ENCODE results near the gene GATA2. TPM values are rescaled to one million over a fixed set of nuclear protein-coding genes. Genes with fewer than 3 reads are reported as not detected.
A peak's percentile ranks its signal among the peaks of the same experiment; 100 is the strongest.

The GATA2 gene
- total and polyA plus RNA-seq, 2 donors (not counting 1 experiment from before 2014, with no cell fraction given) = 0.83 to 3.2 TPM

DNA sequence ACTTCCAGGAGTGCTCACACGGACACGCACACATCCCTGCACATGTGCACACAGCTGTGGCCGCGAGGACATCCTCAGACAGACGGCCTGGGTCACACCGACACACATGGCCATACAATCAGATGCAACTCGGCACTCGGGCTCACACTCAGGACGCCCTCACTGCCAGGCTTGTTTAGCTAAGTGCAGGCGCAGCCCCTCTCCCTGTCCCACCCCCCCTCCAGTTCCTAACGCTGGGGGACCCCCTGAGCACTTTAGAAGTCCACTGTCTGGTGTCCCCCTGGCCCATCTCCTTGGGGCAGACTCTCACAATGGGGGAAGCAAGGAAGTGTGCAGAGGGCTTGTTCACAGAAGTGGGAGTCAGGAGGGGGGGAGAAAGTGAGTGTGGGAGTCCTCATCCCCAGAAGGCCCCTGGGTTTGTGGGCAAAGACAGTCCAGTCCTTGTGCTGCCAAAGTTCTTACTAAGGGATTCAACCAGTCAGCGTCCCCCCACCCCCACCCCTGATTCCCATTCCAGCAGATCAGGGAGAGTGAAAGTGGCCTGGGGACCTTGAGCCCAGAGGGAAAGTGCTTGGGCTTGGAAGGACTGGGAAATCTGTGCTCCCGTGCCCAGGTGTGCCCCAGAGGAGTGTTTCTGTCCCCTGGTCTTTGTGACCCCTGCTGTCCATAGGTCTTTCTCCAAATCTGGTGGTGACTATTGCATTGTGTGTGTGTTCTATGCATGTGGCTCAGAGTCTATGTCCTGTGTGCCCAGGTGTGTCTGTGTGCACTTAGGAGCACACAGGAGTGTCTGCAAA lies 767 bp upstream of the GATA2 start:
- peak; percentile 55 for TF ChIP-seq EZH2 (IDR thresholded peaks at IDR 0.05; ENCODE audit: low read length, missing control alignments)
- TF ChIP-seq, protein P1, sequence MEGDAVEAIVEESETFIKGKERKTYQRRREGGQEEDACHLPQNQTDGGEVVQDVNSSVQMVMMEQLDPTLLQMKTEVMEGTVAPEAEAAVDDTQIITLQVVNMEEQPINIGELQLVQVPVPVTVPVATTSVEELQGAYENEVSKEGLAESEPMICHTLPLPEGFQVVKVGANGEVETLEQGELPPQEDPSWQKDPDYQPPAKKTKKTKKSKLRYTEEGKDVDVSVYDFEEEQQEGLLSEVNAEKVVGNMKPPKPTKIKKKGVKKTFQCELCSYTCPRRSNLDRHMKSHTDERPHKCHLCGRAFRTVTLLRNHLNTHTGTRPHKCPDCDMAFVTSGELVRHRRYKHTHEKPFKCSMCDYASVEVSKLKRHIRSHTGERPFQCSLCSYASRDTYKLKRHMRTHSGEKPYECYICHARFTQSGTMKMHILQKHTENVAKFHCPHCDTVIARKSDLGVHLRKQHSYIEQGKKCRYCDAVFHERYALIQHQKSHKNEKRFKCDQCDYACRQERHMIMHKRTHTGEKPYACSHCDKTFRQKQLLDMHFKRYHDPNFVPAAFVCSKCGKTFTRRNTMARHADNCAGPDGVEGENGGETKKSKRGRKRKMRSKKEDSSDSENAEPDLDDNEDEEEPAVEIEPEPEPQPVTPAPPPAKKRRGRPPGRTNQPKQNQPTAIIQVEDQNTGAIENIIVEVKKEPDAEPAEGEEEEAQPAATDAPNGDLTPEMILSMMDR (conservative IDR thresholded peaks at IDR 0.05 in 1 of 2, IDR thresholded peaks at IDR 0.05 in 1 of 2; ENCODE audit: low read depth in 1 of 2, low read length in 2 of 2) = no peak
- H3K4me3 ChIP-seq (replicated peaks in 1 of 4; ENCODE audit: control extremely low read depth in 1 of 4, insufficient read depth in 1 of 4, low read depth in 3 of 4, low read length in 4 of 4) = no peak overlapping the region
- H2AFZ ChIP-seq (ENCODE audit: low read length) = no peak overlapping the region
- peaks cover 71% of the 10 kb centered on the region for H3K27me3 ChIP-seq (ENCODE audit: control insufficient read depth, insufficient read depth, low read length)
- no peak for DNase-seq (ENCODE audit: low read depth in 2 of 2)
- no peaks in the 10 kb centered on the region for H3K36me3 ChIP-seq (ENCODE audit: control insufficient read depth, insufficient read depth, low read length)
- no peak overlapping the region for H3K9ac ChIP-seq (ENCODE audit: insufficient read depth, low read length)
- peaks cover 2% of the 10 kb centered on the region for H3K79me2 ChIP-seq (ENCODE audit: control insufficient read depth, insufficient read depth, low read length)
- H3K27ac ChIP-seq (ENCODE audit: insufficient read depth, low read length) = no peak overlapping the region
- H4K20me1 ChIP-seq (ENCODE audit: control insufficient read depth, extremely low read depth, insufficient read depth, low read length) = no peaks in the 10 kb centered on the region
- H3K4me2 ChIP-seq (ENCODE audit: extremely low read depth, insufficient read depth, low read length) = no peak overlapping the region
- peaks cover 2% of the 10 kb centered on the region for H3K4me1 ChIP-seq (ENCODE audit: control insufficient read depth, extremely low read depth, insufficient read depth, low read length)
- H3K9me3 ChIP-seq (ENCODE audit: control insufficient read depth, insufficient read depth, low read depth, low read length) = no peaks in the 10 kb centered on the region

DNA sequence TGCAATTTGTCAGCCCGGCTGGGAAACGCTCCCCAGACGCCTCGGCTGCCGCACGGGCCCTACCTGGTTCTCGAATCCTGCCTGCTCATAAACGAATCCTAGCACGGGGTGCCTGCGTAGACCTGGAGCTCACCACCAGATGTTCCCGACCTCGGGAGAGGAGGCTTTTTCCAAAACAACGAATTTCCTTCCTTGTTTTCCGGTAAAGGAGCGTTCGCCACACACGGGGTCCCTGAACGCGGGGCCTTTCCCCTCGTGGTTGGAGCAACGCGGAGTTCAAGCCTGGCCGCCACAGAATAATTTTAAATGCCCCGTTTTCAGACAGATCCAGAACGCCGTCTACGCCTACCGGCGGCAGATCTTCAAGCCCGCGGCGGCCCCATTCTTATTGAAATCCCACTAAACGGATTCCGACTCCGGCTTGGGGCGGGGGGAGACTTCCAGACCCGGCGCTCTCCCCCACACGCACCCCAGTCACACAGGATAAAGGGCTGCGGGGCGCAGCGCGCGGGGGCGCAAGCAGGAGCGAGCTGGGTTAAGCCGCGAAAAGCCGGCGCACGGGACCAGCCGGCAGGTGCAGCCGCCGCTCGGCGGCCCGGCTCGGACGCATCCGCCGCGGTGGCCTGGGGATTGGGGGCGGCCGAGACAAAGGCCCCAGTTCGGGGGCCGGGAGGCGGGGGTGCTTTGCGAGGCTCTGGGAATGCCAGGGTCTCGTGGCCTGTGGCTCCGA lies 895 bp downstream of the GATA2 start:
- Histone ChIP-seq H2AFZ (ENCODE audit: low read length) (no peak overlapping the region), H3K9me3 (ENCODE audit: control insufficient read depth, insufficient read depth, low read depth, low read length) (no peaks in the 10 kb centered on the region), H3K36me3 (ENCODE audit: control insufficient read depth, insufficient read depth, low read length) (no peaks in the 10 kb centered on the region), H3K27ac (ENCODE audit: insufficient read depth, low read length) (no peak overlapping the region), H3K4me3 (replicated peaks in 1 of 4; ENCODE audit: control extremely low read depth in 1 of 4, insufficient read depth in 1 of 4, low read depth in 3 of 4, low read length in 4 of 4) (no peak overlapping the region), H3K79me2 (ENCODE audit: control insufficient read depth, insufficient read depth, low read length) (peaks cover 4% of the 10 kb centered on the region), H4K20me1 (ENCODE audit: control insufficient read depth, extremely low read depth, insufficient read depth, low read length) (no peaks in the 10 kb centered on the region), H3K4me2 (ENCODE audit: extremely low read depth, insufficient read depth, low read length) (no peak overlapping the region), H3K9ac (ENCODE audit: insufficient read depth, low read length) (no peak overlapping the region), H3K27me3 (ENCODE audit: control insufficient read depth, insufficient read depth, low read length) (peaks cover 68% of the 10 kb centered on the region), H3K4me1 (ENCODE audit: control insufficient read depth, extremely low read depth, insufficient read depth, low read length) (peaks cover 2% of the 10 kb centered on the region)
- peak; percentile 16 to 40 for DNase-seq (ENCODE audit: low read depth in 2 of 2)
- TF ChIP-seq, protein P1 (conservative IDR thresholded peaks at IDR 0.05 in 1 of 2, IDR thresholded peaks at IDR 0.05 in 1 of 2; ENCODE audit: low read depth in 1 of 2, low read length in 2 of 2) = no peak
- TF ChIP-seq EZH2 (IDR thresholded peaks at IDR 0.05; ENCODE audit: low read length, missing control alignments) = peak; percentile 82

GRCh38 chr3:128491691-128491940 lies 1.4 kb downstream of the GATA2 start:
- Histone ChIP-seq H3K4me1 (ENCODE audit: control insufficient read depth, extremely low read depth, insufficient read depth, low read length) (peaks cover 2% of the 10 kb centered on the region), H3K9ac (ENCODE audit: insufficient read depth, low read length) (no peak overlapping the region), H3K4me2 (ENCODE audit: extremely low read depth, insufficient read depth, low read length) (no peak overlapping the region), H3K4me3 (replicated peaks in 1 of 4; ENCODE audit: control extremely low read depth in 1 of 4, insufficient read depth in 1 of 4, low read depth in 3 of 4, low read length in 4 of 4) (no peak overlapping the region), H3K36me3 (ENCODE audit: control insufficient read depth, insufficient read depth, low read length) (no peaks in the 10 kb centered on the region), H3K27ac (ENCODE audit: insufficient read depth, low read length) (no peak overlapping the region), H4K20me1 (ENCODE audit: control insufficient read depth, extremely low read depth, insufficient read depth, low read length) (no peaks in the 10 kb centered on the region), H3K9me3 (ENCODE audit: control insufficient read depth, insufficient read depth, low read depth, low read length) (no peaks in the 10 kb centered on the region), H3K27me3 (ENCODE audit: control insufficient read depth, insufficient read depth, low read length) (peaks cover 64% of the 10 kb centered on the region), H2AFZ (ENCODE audit: low read length) (no peak overlapping the region), H3K79me2 (ENCODE audit: control insufficient read depth, insufficient read depth, low read length) (peaks cover 7% of the 10 kb centered on the region)
- TF ChIP-seq, protein P1 (conservative IDR thresholded peaks at IDR 0.05 in 1 of 2, IDR thresholded peaks at IDR 0.05 in 1 of 2; ENCODE audit: low read depth in 1 of 2, low read length in 2 of 2) = no peak
- no peak for TF ChIP-seq EZH2 (IDR thresholded peaks at IDR 0.05; ENCODE audit: low read length, missing control alignments)
- no peak for DNase-seq (ENCODE audit: low read depth in 2 of 2)

Data from fibroblast of lung (primary cell).